ENCODE measurements around the gene NFE2L3. TPM values are rescaled to one million over a fixed set of nuclear protein-coding genes. Genes with fewer than 3 reads are reported as not detected.

Gene NFE2L3
- total RNA-seq, 1 experiment from 2014 or later, result 15.2 TPM

Other genes starting within 250 kb of the NFE2L3 start
- 151 and 216 TPM in 2 replicates for gene HNRNPA2B1, start 48.5 kb downstream of the NFE2L3 start, total RNA-seq (2014; rRNA removed; shearing (Covaris generic); ENCODE audit: low replicate concordance)
- gene CBX3, start 49.5 kb downstream of the NFE2L3 start, total RNA-seq (2014; rRNA removed; shearing (Covaris generic); ENCODE audit: low replicate concordance), result 293 and 407 TPM in 2 replicates
- 3.0 and 4.4 TPM in 2 replicates for gene SNX10, start 139.7 kb downstream of the NFE2L3 start, total RNA-seq (2014; rRNA removed; shearing (Covaris generic); ENCODE audit: low replicate concordance)

All from MG63 (cell line).